HepG2 (cell line): ENCODE data around the gene BARX2. TPM values are rescaled to one million over a fixed set of nuclear protein-coding genes. Genes with fewer than 3 reads are reported as not detected.

ENCODE experiments used
- AFF4 ChIP-seq: sonication (generic); formaldehyde crosslinking; IDR thresholded peaks from 2 replicates; pipeline ENCODE4 v1.4.0; 2020; ENCODE audit warnings: missing genetic modification reagents
- ARNT ChIP-seq: fragments of 450-650 bp; IDR thresholded peaks from 2 replicates; pipeline ENCODE4 v1.6.1; 2017
- CBX1 ChIP-seq: IDR thresholded peaks from one replicate; pipeline ENCODE4 v1.6.1; 2016; ENCODE audit warnings: antibody characterized with exemption, low read depth
- FOXA1 ChIP-seq, 2 experiments: fragments of 450-650 bp in 1 of 2; sonication (generic) in 1 of 2; formaldehyde crosslinking in 1 of 2; IDR thresholded peaks; 2 replicates each; pipeline versions ENCODE4 v1.4.0 to v1.6.1; 2016 to 2020; ENCODE audit warnings: missing genetic modification reagents in 1 of 2
- HOXA3 ChIP-seq: sonication (generic); formaldehyde crosslinking; IDR thresholded peaks from 2 replicates; pipeline ENCODE4 v1.5.0; 2020; ENCODE audit warnings: missing genetic modification reagents
- MEIS1 ChIP-seq: sonication (generic); formaldehyde crosslinking; IDR thresholded peaks from 2 replicates; pipeline ENCODE4 v1.9.0; 2021; ENCODE audit warnings: mild to moderate bottlenecking, missing genetic modification reagents, moderate library complexity, borderline replicate concordance
- MIXL1 ChIP-seq: IDR thresholded peaks from 2 replicates; pipeline ENCODE4 v1.6.1; 2016
- NFKBIZ ChIP-seq: IDR thresholded peaks from 2 replicates; pipeline ENCODE4 v1.6.1; 2018; ENCODE audit warnings: missing genetic modification reagents, missing compliant biosample characterization
- RCOR2 ChIP-seq: IDR thresholded peaks from 2 replicates; pipeline ENCODE4 v1.6.1; 2016; ENCODE audit warnings: missing biosample characterization, missing genetic modification reagents
- RNF2 ChIP-seq: fragments of 450-650 bp; conservative IDR thresholded peaks from 2 replicates; pipeline ENCODE4 v1.6.1; 2016; ENCODE audit warnings: low read depth
- THRA ChIP-seq: sonication (generic); formaldehyde crosslinking; IDR thresholded peaks from 2 replicates; pipeline ENCODE4 v1.4.0; 2020; ENCODE audit warnings: missing genetic modification reagents, borderline replicate concordance
- TP53 ChIP-seq: sonication (generic); formaldehyde crosslinking; conservative IDR thresholded peaks from 2 replicates; pipeline ENCODE4 v1.4.0; 2020; ENCODE audit warnings: missing genetic modification reagents
- ZNF652 ChIP-seq: IDR thresholded peaks from 2 replicates; pipeline ENCODE4 v1.6.1; 2016; ENCODE audit warnings: low read depth, borderline replicate concordance
- ZNF841 ChIP-seq: sonication (generic); formaldehyde crosslinking; IDR thresholded peaks from 2 replicates; pipeline ENCODE4 v1.8.1; 2023; ENCODE audit warnings: missing genetic modification reagents, borderline replicate concordance
- ZSCAN9 ChIP-seq: IDR thresholded peaks from 2 replicates; pipeline ENCODE4 v1.6.1; 2016; ENCODE audit warnings: borderline replicate concordance
- polyA plus RNA-seq, 8 experiments: library from polyadenylated mRNA; depleted of rRNA in 3 of 8; stranded (reverse) in 7 of 8; unstranded in 1 of 8; fragments of >200 nt; fragmentation: Illumina TruSeq in 4 of 8; extraction: Trizol in 4 of 8; gene quantifications; 2 replicates each; pipeline versions ENCODE4 v1.2.1 to v1.2.3, GENCODE V29; 2011 to 2016; ENCODE audit warnings: low read depth in 4 of 8, missing spikeins in 1 of 8, mixed read lengths in 1 of 8; ENCODE audit not compliant: insufficient read depth in 1 of 8
- total RNA-seq, 5 experiments: library from RNA; depleted of rRNA; stranded (reverse); fragments of >200 nt; fragmentation: Illumina TruSeq; extraction: Trizol; gene quantifications; 2 replicates each; pipeline ENCODE4 v1.2.3, GENCODE V29; 2016; ENCODE audit warnings: low read depth in 1 of 5
- TF ChIP-seq, protein P1 (sequence below): sonication (generic); formaldehyde crosslinking; IDR thresholded peaks from 2 replicates; pipeline ENCODE4 v1.4.0; 2020; ENCODE audit warnings: missing genetic modification reagents, low read depth, mild to moderate bottlenecking, borderline replicate concordance

The BARX2 gene
- total and polyA plus RNA-seq, 2 of the 13 experiments (the other 11 are each of a cell fraction or from before 2014, with no cell fraction given) = not detected

- TF ChIP-seq, protein P1, sequence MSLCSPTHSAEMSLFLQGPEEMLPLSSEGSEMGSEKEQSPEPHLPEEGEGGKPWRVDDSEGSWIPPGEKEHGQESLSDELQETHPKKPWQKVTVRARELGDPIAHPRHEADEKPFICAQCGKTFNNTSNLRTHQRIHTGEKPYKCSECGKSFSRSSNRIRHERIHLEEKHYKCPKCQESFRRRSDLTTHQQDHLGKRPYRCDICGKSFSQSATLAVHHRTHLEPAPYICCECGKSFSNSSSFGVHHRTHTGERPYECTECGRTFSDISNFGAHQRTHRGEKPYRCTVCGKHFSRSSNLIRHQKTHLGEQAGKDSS = peak; percentile 77; the same call in 1 of the 2 replicates
- TF ChIP-seq RNF2 (peak; percentile 53; the same call in 1 of the 2 replicates), ZNF652 (peak; percentile 42; the same call in 1 of the 2 replicates), MEIS1 (CRISPR knock-in tag) (0 out of 2 replicates have a peak, but pooled peaks have one; percentile 48), ARNT (no peak), ZSCAN9 (CRISPR knock-in tag) (peak; percentile 85), AFF4 (no peak), THRA (CRISPR knock-in tag) (peak; percentile 70), CBX1 (peak; percentile 89), NFKBIZ (0 out of 2 replicates have a peak, but pooled peaks have one; percentile 46), HOXA3 (CRISPR knock-in tag) (peak; percentile 69), TP53 (CRISPR knock-in tag) (no peak), MIXL1 (CRISPR knock-in tag) (peak; percentile 88), FOXA1 (IDR thresholded peaks at IDR 0.05) (no peak), FOXA1 (CRISPR knock-in tag; IDR thresholded peaks at IDR 0.05) (peak; percentile 23; the same call in 1 of the 2 replicates), ZNF841 (CRISPR knock-in tag) (no peak), RCOR2 (CRISPR knock-in tag) (0 out of 2 replicates have a peak, but pooled peaks have one; percentile 44)
Measured at GRCh38 chr11:129364143-129364654, 11.4 kb upstream of the BARX2 start (continued).
